Natural killer cell (primary cell): ENCODE results near the gene MTMR3. TPM values are rescaled to one million over a fixed set of nuclear protein-coding genes. Genes with fewer than 3 reads are reported as not detected.

Experiments used
- ATAC-seq, 3 donors: fragments of 150-1000 bp in 2 of 3; fragments of 200-7000 bp in 1 of 3; cut with Tn5 transposase; 1 replicate in 1 of 3; 2 replicates in 2 of 3; pipeline ENCODE4 v1.10.0; 2021; ENCODE audit warnings: mild to moderate bottlenecking in 2 of 3, moderate library complexity in 2 of 3
- DNase-seq, 2 donors: peaks; one replicate each; pipeline versions ENCODE4 v3.0.0 to v3.0.0-alpha.2; 2013 to 2021; ENCODE audit warnings: mixed read lengths in 1 of 2
- H3K27ac ChIP-seq: one replicate; pipeline ENCODE4 v1.5.1; 2013; ENCODE audit warnings: mild to moderate bottlenecking, low read length
- H3K27me3 ChIP-seq: one replicate; pipeline ENCODE4 v1.6.1; 2013; ENCODE audit warnings: low read length; ENCODE audit not compliant: control insufficient read depth, insufficient read depth
- H3K36me3 ChIP-seq: one replicate; pipeline ENCODE4 v1.6.1; 2013; ENCODE audit warnings: low read length; ENCODE audit not compliant: control insufficient read depth, insufficient read depth
- H3K4me1 ChIP-seq: one replicate; pipeline ENCODE4 v1.6.1; 2013; ENCODE audit warnings: low read length; ENCODE audit not compliant: control insufficient read depth, insufficient read depth
- H3K4me3 ChIP-seq: one replicate; pipeline ENCODE4 v1.5.1; 2013; ENCODE audit warnings: low read length
- H3K9me3 ChIP-seq: one replicate; pipeline ENCODE4 v1.6.1; 2013; ENCODE audit warnings: low read length; ENCODE audit not compliant: control insufficient read depth, insufficient read depth
- H3K27ac Mint-ChIP-seq, 2 donors: one replicate each; pipeline ENCODE4 v1.8.0; 2022; ENCODE audit warnings: mild to moderate bottlenecking in 2 of 2, mixed read lengths in 2 of 2, moderate library complexity in 1 of 2
- H3K27me3 Mint-ChIP-seq, 2 donors: one replicate each; pipeline ENCODE4 v1.8.0; 2022; ENCODE audit warnings: low read depth in 2 of 2, mixed read lengths in 2 of 2
- H3K36me3 Mint-ChIP-seq: one replicate; pipeline ENCODE4 v1.8.0; 2022; ENCODE audit warnings: mixed read lengths
- H3K4me1 Mint-ChIP-seq, 2 donors: one replicate each; pipeline ENCODE4 v1.8.0; 2022; ENCODE audit warnings: mixed read lengths in 2 of 2
- H3K4me3 Mint-ChIP-seq: one replicate; pipeline ENCODE4 v1.8.0; 2022; ENCODE audit warnings: mild to moderate bottlenecking, moderate library complexity, mixed read lengths
- H3K9me3 Mint-ChIP-seq, 2 donors: one replicate each; pipeline ENCODE4 v1.8.0; 2022; ENCODE audit warnings: mixed read lengths in 2 of 2
- WGBS: methylation state at CpG from one replicate; pipeline ENCODE4 v1.1.7; 2013; ENCODE audit warnings: missing lambda C conversion rate; ENCODE audit not compliant: insufficient coverage; 5-methylcytosine and 5-hydroxymethylcytosine counted together
- intact Hi-C: fragments of 100-400 bp; cut with micrococcal nuclease; formaldehyde crosslinking; loops from one replicate; pipeline ENCODE4 v1.14.2; 2022
- total RNA-seq, 4 donors: library from RNA; stranded (reverse); fragments of 120-200 nt in 1 of 4; gene quantifications; one replicate each; pipeline versions ENCODE4 v1.2.3 to v1.2.4, GENCODE V29; 2013 to 2022
- TF ChIP-seq, protein P1 (sequence below): fragments of 200-600 bp; IDR thresholded peaks from one replicate; pipeline ENCODE4 v1.8.0; 2022; ENCODE audit warnings: antibody characterized with exemption

The MTMR3 gene
- total RNA-seq, 3 donors from 2014 or later (not counting 1 experiment from before 2014, with no cell fraction given): 62.1 to 83.4 (median 75.6) TPM

DNA sequence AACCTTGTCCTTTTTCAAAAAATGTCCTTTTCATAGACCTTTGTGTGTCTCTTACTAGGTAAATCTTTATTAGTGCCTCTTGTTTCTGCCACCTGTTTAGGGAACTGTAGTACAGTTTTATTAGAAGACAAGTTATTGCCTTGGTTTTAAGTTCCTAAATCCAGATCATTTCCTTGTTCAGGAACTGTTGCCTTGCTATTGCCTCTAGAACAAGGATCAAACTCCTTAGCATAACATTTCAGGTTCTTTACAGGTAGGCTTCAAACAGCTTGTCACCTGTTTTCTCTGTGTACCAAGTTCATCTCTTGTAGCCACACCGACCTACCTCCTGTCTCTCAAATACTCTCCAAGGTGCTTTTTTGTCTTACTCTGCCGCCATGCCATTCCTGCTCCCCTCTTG, 75.2 kb downstream of the MTMR3 start:
- intact Hi-C loops: no loop called here
- H3K27ac ChIP-seq: no peak overlapping the region
- no peak overlapping the region for H3K4me3 ChIP-seq
- DNase-seq (no peak), ATAC-seq (no peak)
- no peaks in the 10 kb centered on the region for H3K36me3 Mint-ChIP-seq
- WGBS: 96% methylated on average over 2 of the region's 2 CpGs
- H3K9me3 Mint-ChIP-seq: no peaks in the 10 kb centered on the region
- H3K9me3 ChIP-seq: no peaks in the 10 kb centered on the region
- H3K4me3 Mint-ChIP-seq: no peak overlapping the region
- H3K27me3 Mint-ChIP-seq: no peaks in the 10 kb centered on the region
- H3K4me1 ChIP-seq: no peaks in the 10 kb centered on the region
- H3K27ac Mint-ChIP-seq: no peak overlapping the region
- TF ChIP-seq, protein P1, sequence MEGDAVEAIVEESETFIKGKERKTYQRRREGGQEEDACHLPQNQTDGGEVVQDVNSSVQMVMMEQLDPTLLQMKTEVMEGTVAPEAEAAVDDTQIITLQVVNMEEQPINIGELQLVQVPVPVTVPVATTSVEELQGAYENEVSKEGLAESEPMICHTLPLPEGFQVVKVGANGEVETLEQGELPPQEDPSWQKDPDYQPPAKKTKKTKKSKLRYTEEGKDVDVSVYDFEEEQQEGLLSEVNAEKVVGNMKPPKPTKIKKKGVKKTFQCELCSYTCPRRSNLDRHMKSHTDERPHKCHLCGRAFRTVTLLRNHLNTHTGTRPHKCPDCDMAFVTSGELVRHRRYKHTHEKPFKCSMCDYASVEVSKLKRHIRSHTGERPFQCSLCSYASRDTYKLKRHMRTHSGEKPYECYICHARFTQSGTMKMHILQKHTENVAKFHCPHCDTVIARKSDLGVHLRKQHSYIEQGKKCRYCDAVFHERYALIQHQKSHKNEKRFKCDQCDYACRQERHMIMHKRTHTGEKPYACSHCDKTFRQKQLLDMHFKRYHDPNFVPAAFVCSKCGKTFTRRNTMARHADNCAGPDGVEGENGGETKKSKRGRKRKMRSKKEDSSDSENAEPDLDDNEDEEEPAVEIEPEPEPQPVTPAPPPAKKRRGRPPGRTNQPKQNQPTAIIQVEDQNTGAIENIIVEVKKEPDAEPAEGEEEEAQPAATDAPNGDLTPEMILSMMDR: no peak
- H3K4me1 Mint-ChIP-seq: peaks cover 14 to 28% of the 10 kb centered on the region in 2 donors
- H3K27me3 ChIP-seq: no peaks in the 10 kb centered on the region
- peaks cover 6% of the 10 kb centered on the region for H3K36me3 ChIP-seq

DNA sequence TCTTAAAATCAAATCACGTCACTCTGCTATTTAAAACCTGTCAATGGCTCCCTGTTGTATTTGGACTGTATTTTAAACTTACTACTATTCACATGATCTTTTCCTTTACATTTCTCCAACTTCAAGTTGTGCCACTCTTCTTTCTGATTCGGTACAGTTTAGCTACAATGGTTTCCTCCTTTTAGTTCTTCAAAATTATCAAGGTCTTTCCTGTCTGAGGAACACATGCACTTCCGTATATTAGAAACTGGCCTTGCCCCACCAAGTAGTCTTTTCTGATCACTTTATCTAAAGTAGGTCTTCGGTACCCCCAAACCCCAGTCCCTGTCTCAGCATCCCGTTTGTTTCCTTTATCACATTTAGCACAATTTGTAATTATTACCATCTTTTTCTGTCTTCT, 81.8 kb downstream of the MTMR3 start:
- 84% methylated on average over 4 of the region's 5 CpGs for WGBS
- peaks cover 22 to 41% of the 10 kb centered on the region in 2 donors for H3K4me1 Mint-ChIP-seq
- no peaks in the 10 kb centered on the region for H3K36me3 Mint-ChIP-seq
- Histone ChIP-seq H3K27me3 (no peaks in the 10 kb centered on the region), H3K27ac (no peak overlapping the region), H3K9me3 (no peaks in the 10 kb centered on the region), H3K4me1 (no peaks in the 10 kb centered on the region), H3K4me3 (no peak overlapping the region), H3K36me3 (peaks cover 6% of the 10 kb centered on the region)
- intact Hi-C loops: no loop called here
- TF ChIP-seq, protein P1: no peak
- H3K9me3 Mint-ChIP-seq: no peaks in the 10 kb centered on the region
- DNase-seq: no peak
- H3K4me3 Mint-ChIP-seq: no peak overlapping the region
- ATAC-seq: no peak
- peak overlapping the region in 1 of 2 donors; percentile 3 for H3K27ac Mint-ChIP-seq
- H3K27me3 Mint-ChIP-seq: no peaks in the 10 kb centered on the region

DNA sequence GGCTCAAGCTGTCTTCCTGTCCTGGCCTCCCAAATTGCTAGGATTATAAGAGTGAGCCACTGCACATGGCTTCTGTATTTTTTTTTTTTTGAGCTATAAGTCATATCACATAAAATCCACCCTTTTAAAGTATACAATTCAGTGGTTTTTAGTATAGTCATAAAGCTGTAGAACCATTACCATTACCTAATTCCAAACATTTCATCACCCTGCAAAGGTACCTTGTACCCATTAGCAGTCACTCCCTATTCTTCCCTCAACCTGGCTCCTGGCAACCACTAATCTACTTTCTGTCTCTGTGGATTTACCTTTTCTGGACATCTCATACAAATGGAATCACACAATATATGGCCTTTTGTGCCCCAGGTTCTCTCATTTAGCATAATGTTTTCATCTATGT, 84.5 kb downstream of the MTMR3 start:
- no peak for DNase-seq
- Mint-ChIP-seq H3K27ac (no peak overlapping the region), H3K27me3 (no peaks in the 10 kb centered on the region), H3K4me3 (no peak overlapping the region), H3K36me3 (no peaks in the 10 kb centered on the region), H3K4me1 (peaks cover 26 to 35% of the 10 kb centered on the region in 2 donors), H3K9me3 (no peaks in the 10 kb centered on the region)
- no peak overlapping the region for H3K4me3 ChIP-seq
- H3K27me3 ChIP-seq: no peaks in the 10 kb centered on the region
- no peak overlapping the region for H3K27ac ChIP-seq
- no peaks in the 10 kb centered on the region for H3K9me3 ChIP-seq
- intact Hi-C loops: no loop called here
- TF ChIP-seq, protein P1: no peak
- no peak for ATAC-seq
- H3K36me3 ChIP-seq: peaks cover 5% of the 10 kb centered on the region
- no peaks in the 10 kb centered on the region for H3K4me1 ChIP-seq

DNA sequence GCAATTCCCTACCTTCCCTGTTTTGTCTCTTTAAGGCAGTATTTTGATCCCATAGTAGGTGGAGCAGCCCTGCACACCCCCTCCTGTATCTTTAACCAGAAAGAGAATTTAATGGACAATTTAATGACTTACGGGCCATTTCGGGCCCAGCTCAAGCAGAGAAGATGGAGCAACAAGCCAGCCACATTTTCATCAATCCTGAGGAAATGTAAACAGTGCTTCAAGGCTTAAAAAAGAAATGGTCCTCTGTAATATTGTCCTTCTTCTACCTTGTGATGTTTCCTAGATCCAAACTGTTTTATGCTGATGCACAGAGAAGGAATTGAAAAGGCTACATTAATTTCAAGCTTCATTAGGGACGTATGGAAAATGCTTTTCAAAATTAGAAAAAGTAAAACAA, 88.6 kb downstream of the MTMR3 start:
- TF ChIP-seq, protein P1: no peak
- Mint-ChIP-seq H3K36me3 (no peaks in the 10 kb centered on the region), H3K4me3 (no peak overlapping the region), H3K4me1 (peaks cover 23 to 30% of the 10 kb centered on the region in 2 donors), H3K27me3 (no peaks in the 10 kb centered on the region), H3K9me3 (no peaks in the 10 kb centered on the region), H3K27ac (no peak overlapping the region)
- no peak overlapping the region for H3K27ac ChIP-seq
- ATAC-seq (no peak), DNase-seq (no peak)
- intact Hi-C loops: no loop called here
- WGBS: 95% methylated on average over 2 of the region's 3 CpGs
- no peaks in the 10 kb centered on the region for H3K9me3 ChIP-seq
- H3K4me1 ChIP-seq: no peaks in the 10 kb centered on the region
- no peak overlapping the region for H3K4me3 ChIP-seq
- H3K36me3 ChIP-seq: peaks cover 5% of the 10 kb centered on the region
- no peaks in the 10 kb centered on the region for H3K27me3 ChIP-seq
